GM12891 (cell line): ENCODE data around the gene DISP2.

ENCODE experiments used
- PAX5 ChIP-seq: IDR thresholded peaks from 2 replicates; pipeline ENCODE4 v1.6.1; 2011; ENCODE audit warnings: low read length, moderate library complexity, mild to moderate bottlenecking; ENCODE audit not compliant: insufficient read depth, severe bottlenecking
- POLR2A ChIP-seq: IDR thresholded peaks from 2 replicates; pipeline ENCODE4 v1.6.1; 2011; ENCODE audit warnings: low read depth, low read length, control low read depth
- POLR2AphosphoS5 ChIP-seq: IDR thresholded peaks from 2 replicates; pipeline ENCODE4 v1.6.1; 2011; ENCODE audit warnings: low read depth, low read length, control low read depth
- SPI1 ChIP-seq: IDR thresholded peaks from 2 replicates; pipeline ENCODE4 v1.6.1; 2011; ENCODE audit warnings: low read depth, low read length, control low read depth
- TAF1 ChIP-seq: IDR thresholded peaks from 2 replicates; pipeline ENCODE4 v1.6.1; 2011; ENCODE audit warnings: low read depth, low read length, control low read depth

DNA sequence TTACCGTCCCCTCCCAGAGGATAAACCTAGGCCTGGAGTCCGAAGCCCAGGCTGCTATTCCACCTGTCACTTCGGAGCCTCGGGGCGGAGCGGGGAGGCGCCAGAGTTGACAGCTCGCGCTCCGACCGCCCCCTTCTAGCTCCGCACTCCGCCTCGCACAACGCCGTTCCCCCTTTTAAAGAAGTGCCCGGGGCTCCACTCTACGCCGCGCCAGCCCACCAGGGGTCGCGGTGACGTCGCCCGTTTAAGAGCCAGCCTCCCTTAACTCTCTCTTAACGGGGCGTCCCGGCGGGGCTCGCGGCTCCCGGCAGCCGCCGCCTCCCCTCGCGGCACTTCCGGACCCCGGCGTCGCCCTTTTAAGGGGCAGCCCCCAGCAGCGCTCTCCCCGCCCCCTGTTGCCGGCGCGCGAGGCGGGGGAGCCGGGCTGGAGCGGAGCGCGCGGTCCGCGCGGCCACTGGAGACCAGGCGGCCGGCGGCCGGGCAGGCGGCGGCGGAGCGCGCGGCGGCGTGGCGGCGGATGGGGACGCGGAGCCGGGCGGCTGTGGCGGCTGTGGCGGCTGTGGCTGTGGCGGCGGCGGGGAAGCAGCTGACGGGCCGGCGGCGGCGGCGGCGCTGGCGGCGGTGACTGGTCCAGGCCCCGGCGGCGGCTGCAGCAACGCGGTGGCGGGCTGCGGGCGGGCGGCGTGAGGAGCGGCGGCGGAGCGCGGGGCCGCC lies 34.6 kb upstream of the DISP2 start, which contains the start of gene INAFM2:
- TF ChIP-seq POLR2A (no peak), POLR2AphosphoS5 (no peak), SPI1 (peak; percentile 18; the same call in 1 of the 2 replicates), PAX5 (no peak), TAF1 (no peak)
